HG02970 (cell line): Measurements from ENCODE around the gene LRRTM4.

Experiments
- ATAC-seq: cut with Tn5 transposase; IDR thresholded peaks from one replicate; pipeline ENCODE4 v1.9.1; 2021; ENCODE audit warnings: mild to moderate bottlenecking, moderate library complexity, moderate number of reproducible peaks; ENCODE audit not compliant: unreplicated experiment, low FRiP score

The LRRTM4 gene

DNA sequence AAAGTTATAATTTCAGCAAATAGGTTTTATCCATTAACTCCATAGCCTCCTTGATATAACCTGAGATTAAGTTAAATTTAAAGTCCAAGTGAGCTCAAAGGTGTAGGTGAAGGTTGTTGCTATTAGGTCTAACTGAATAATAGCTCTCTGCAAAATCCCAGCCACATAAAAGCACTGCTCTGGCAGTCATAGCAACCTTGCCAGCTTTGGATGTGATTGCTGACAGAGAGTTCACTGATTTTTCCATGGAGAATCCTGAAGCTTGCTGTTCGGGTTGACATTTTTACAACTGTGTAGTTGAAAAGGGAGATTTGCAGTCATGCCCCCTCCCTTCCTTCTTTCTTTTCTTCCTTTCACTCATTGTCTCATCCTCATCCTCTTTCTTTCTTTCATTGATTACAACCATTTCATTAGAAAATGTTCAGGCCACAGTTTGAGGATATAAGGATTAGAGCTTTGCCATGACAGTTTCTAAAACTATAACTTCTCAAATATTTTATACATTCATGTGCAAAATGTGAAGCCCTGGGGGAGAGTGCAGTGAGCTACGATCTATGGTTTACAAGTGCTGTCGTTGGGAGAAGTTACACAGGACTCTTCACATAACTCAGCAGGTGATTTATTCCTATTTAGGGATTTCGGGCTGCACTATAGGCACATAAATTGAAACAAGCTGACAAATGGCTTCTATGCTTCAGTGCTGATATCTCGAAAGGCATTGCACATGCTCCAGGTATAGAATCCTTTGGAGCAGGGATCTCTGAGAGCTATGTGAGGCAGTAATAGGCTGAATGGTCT lies 193.8 kb downstream of the LRRTM4 start:
- ATAC-seq = no peak

DNA sequence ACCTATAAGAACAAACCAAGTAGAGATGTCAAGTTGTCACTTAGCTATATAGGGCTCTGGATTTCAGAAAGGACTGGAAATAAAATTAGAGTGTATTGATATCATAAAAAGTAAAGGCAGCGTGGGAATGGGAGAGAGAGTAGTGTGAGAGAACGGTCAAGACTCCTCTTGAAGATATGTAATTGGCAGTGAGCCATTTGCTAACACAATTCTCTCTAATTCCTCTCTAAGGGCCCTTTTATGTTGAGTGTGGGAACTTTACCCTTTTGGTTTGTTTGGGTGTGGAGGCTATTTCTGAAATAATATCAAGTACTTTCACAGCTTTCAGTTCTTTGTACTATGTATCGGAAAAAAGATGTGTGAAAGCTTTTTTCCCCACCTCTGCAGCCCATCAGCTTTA lies 196.8 kb downstream of the LRRTM4 start:
- no peak for ATAC-seq

DNA sequence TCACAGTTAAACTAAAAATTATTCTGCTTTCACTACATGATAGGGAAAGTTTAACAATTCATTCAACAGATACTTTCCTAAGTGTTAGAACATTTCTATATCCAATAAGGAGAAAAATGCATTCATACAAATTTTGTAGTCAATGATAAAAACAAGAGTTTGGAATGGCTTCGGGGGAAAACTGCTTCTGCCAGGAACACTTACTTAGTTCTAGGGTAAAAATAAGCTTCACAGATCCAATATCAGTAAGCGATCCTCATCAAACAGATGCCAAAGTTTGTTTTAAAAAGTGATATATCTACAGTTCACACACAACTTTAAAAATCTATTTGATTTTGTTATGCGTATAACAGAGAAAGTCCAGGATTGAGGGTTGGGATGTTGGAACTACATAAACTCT lies 199.7 kb downstream of the LRRTM4 start:
- ATAC-seq = no peak

DNA sequence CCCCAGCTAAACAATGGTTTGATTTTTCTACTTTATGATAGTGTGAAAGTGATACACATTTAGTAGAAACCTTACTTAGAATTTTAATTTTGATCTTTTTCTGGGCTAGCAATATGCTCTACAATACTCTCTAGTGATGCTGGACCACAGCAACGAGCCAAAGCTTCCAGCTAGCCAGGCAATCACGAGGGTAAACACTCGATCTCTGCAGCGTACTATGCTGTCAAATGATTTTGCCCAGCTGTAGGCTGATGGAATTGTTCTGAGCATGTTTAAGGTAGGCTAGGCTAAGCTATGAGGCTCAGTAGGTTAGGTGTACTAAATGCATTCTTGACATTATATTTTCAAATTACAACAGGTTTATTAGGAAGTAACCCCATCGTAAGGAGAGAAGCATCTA lies 207.5 kb downstream of the LRRTM4 start:
- no peak for ATAC-seq

DNA sequence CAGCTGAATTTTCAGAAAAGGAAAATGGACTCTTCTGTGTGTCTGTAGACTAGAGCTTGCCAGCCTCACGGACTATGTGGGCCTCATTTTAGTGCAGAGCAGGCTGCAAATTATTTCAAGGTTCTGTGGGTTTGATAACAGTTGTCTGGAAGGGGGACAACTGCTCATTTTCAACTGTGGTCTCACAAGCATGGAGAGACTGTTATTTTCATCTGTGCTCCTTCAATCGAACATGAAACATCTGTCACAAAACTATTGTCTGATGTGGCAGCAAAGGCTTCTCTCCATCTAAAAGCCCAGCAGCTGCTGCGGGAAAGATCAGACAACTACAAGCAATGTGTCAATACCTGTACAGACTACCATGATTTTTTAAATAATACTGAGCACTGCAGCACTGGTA lies 211.8 kb downstream of the LRRTM4 start:
- no peak for ATAC-seq

DNA sequence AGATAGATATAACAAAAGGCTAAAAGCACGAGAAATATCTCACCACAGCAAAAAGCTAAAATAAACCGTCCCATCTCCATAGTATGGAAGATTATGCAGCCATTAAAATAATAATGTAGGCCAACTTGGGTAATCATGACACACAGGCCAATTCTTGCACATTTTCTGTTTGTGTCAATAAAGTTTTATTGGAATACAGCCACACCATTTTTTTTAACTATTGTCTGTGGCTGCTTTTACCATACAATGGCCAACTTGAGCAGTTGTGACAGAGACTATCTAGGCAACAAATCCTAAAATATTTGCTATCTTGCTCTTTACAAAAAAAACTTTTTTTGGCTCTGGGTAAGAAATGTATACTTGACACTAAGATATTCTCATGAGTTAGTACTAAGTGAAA lies 212.5 kb downstream of the LRRTM4 start:
- no peak for ATAC-seq

DNA sequence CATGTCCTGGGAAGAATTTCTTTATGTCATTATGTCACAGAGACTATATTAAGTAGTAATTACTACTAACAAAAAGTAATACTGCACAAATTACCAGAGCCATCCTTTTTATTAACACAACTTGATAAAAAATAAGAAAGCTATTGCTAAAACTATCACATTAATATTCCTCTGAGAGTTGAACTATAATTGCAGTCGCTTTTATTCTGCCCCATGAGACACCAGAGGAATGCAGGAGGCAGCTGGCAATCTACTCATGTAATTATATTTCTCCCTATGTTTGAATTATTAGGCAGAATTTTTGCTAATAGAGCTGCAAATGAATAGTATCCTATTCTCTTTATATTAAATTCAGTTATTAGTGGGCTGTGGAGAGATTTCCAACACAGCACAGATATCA lies 220.7 kb downstream of the LRRTM4 start:
- no peak for ATAC-seq

DNA sequence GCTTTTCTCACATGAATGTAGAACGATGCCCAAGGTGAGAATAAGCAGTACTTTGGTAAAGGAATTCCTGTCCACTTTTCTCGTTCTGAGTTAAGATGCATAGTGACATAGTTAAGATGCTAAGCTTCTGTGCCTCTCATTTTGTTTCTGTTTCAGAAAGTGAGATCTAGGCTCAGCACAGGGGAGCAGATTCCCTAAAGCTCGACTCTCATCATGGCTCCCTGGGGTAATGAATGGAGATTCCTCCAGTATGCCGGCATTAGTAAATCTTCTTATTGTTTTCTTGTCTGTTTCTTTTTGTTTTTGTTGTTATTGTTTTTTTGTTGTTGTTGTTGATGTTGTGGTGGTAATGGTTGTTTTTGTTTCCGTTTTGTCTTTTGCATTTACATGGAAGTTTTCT lies 225.4 kb downstream of the LRRTM4 start:
- no peak for ATAC-seq

DNA sequence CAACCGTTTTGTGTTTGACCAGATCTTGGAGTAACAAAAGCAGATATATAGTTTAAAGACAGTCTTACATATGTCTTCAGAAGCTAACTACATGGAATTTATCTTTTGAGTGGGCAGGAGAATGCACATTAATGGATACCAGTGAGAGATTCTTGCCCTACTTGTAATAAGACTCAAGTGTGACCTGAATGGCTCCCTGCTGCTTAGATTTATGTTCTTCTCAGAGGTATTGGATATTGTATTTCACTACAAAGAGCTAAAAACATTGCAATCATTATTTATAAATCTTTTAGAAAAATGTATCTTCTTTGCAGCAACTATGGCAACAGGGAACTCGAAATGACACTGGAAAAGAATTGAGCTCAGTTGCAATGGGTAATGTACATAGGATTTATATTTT lies 227.7 kb downstream of the LRRTM4 start:
- no peak for ATAC-seq

DNA sequence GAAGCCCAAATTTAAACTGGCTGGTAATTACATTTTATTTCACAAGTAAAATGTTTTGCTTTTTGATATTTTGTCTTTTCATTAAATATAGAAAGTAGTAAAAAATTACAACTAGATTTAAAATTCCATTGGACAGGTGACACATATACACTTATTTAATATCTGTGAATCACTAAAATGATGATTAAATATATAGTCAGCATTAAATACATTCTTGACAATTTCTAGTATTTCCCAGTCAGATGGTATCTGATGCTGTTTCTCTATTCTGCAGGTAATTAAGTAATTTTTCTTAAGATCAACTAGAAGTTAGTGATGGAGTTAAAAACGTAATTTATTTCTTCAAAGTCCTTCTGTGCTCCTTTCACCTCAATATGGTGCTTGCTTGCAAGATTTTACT lies 237.8 kb downstream of the LRRTM4 start:
- no peak for ATAC-seq

DNA sequence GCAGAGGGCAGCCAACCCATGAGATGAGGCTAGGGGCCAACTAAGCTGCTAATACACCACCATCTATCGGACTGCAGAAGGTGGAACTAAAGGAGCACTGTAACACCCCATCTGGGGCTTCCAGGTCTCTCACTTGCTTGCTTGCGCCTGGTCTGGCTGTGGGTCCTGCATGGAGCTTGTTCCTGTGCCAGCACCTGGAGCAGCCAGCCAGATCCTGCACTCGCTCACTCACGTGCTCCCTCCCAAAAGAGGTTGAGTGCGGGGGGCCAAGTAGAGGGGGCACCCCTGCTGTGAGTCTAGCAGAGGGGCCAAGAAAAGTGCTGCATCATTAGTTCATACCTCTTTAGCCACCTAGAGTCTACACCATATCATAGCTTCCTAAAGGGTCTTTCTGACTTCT lies 250.9 kb downstream of the LRRTM4 start:
- no peak for ATAC-seq

DNA sequence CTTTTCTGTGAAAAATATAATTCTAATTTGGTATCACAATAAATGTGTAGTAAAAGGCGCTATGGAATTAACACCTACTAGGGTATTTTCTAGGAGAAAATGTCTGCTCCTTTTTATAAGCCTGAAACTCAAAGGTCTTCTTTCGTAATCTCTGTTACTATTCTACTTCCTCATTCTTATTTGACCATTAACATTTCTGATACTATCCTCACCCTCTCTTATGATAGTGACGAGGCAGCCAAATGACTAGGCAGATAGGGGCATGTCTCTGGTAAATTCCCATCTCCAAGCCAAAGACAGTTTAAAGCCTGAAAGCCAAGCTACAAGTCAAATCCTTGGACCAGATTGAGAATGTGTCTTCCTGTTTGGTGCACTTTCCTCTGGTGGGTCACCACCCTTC lies 251.7 kb downstream of the LRRTM4 start:
- no peak for ATAC-seq

DNA sequence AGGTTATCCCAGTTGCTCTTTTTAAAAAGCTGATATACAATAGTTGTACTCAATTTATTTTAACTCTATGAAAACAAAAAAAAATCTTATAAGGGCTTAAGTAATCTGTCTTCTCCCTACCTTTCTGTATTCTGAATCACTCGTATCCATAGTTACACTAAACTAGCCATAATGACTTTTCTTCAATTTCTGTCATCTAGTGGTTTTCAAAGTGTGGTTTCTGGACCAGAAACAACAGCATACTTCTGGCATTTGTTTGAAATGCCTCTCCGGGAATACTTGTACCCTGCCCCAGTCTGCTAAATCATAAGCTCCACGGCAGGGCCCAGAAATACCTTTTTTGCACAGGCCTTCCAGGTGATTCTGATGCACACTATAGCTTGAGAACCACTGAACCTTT lies 253.6 kb downstream of the LRRTM4 start:
- no peak for ATAC-seq

DNA sequence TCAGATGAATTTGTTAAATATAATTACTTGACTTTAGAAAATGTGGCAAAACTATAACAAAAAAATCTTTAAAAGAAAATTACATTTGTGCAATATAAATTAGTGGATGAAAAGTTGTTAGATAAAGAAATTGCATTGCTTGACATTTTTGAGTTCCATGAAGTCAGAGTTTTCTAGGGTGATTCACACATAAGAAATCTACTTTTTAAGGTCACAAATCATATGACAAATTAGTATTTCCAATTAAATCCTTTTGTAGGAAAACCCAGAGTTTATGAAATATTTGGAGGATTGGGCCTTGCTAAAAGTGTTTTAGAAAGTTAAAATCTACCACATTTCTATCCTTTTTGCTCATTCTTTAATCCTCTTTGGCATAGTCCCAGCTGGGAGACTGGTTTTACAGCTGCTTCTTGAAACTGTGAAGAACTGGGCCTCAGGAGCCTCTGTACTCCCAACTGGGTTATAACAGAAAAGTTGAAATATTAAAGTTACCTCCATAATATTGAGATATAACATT lies 289.2 kb downstream of the LRRTM4 start:
- ATAC-seq = no peak

DNA sequence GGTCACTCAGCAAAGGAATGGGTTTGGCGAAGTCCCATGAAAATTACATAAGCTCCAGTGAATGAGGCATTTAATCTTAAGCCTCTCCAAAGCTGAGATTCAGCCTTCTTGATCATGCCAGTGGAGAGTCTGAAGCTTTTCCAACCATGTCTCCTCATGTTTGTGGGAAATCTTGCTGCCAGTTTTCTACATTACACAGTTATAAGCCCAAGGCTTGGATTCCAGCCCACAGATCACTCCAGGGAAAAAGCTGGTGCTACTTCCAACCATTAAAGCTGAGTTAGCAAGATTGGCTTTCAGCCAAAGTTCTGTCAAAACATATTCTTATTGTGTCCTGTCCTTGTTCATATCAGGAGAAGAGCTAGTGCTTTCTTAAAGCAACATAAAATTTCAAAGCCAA lies 293.8 kb downstream of the LRRTM4 start:
- ATAC-seq = no peak

DNA sequence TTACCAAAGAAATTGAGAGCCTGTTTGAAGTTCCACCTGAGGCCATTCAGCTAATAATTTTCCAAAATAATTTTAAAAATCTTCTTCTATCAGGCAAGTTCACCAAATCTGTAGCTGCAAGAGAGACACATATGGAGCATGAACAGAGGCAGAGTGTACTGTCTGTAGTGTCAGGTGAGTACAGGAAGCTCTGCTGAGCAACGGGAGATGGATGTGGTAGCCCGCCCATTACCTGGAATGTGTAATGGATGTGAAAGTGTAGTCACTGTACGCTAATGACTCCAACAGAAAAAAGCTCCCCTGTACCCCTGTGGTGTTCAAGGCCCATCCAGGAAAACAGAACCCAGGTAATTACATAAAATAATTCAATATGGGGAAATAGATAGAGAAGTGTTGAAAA lies 311.5 kb downstream of the LRRTM4 start:
- ATAC-seq = no peak

DNA sequence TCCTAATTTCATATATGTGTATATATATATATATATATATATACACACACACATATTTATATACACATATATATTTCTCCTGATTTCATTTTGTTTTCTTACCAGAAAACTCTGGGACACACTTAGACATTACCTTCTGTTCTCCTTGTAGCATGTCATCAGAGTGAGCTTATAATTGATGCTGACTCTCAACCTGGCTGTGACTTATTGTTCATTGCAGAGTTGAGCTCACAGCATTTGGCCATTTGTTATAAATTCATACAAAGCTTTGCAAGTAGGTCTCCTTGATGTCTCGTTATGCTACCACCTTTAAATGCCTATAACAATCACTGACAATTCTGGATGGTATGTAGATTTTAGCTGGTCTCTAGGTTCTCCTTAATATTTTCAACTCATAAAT lies 314.8 kb downstream of the LRRTM4 start:
- ATAC-seq = no peak

DNA sequence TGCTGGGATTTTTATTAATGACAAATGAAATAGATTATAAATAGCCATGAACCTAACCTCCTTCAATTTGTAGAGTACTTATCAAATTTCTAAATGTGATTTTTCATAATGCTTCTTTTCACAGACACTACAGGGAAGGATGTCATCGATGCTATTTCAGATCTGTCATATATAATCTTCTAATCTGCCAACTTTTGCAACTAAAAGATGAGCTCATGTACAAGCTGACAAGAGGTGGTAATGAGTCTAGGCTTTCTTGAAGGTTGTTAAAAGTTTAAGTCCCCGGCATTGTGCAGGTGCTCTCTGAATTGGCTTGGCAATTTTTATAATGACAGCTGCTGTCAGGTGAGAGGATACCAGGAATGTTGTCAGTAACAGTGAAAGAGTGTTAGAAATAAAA lies 320.4 kb downstream of the LRRTM4 start:
- no peak for ATAC-seq

DNA sequence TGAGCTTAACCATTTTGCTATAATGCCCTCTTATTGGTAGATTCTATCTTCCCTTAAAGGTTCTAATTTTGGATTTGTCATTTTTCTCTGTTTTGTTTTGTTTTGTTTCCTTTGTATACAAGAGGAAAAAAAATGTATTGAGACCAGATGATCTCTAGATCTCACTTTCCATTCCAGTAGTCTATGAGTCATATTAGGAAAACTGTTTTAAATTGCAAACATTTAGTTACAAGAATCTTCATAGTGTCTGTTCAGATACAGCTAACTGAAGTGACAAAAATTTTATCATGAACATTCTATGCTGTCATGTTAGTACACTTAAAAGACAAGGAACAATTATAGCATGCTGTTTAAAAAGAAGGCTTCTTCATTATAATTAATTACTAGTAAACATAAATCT lies 322.8 kb downstream of the LRRTM4 start:
- ATAC-seq = no peak

DNA sequence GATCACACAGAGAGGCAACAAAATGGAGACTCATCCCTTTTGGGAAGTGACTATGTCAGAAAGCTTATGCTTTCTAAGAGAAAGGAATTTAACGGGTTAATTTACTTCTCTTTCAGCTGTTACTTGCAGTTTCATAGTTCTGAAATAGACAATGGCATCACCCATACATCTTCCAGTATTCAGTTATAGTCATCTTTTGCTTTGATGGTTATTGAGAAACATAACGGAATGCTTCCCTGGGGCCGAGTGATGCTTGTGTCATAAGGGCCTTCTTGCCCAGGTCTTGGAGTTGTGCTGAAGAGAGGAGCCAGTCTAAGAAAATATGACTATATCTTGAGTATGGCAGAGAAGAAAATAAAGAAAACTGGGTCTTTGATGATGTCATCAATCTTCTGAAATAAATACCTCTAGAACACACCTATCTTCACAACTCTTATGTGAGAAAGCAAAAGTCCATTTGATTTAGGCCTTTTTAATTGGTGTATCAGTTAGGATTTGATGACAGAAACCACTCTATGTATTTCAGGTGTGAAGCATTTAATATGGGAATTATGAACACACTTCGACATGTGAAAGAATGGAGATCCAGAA lies 328.2 kb downstream of the LRRTM4 start:
- no peak for ATAC-seq

DNA sequence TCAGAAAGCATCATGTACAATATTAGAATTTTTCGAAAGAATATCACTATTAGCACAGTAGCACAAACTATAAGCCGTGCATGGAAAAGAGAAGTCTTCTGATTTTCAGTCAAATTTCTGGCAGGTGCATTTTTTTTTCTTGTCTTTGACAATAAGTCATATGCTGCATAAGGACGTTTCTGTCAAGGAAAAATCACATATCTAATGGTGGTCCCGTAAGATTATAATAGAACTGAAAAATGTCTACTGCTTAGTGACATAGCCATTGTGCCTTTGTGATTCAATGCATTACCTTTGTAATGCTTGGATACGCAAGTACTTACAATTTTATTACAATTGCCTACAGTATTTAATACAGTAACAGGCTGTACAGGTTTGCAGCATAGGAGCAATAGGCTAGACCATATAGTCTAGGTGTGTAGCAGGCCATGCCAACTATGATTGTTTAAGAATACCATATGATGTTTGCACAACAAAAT lies 329.3 kb downstream of the LRRTM4 start:
- no peak for ATAC-seq

DNA sequence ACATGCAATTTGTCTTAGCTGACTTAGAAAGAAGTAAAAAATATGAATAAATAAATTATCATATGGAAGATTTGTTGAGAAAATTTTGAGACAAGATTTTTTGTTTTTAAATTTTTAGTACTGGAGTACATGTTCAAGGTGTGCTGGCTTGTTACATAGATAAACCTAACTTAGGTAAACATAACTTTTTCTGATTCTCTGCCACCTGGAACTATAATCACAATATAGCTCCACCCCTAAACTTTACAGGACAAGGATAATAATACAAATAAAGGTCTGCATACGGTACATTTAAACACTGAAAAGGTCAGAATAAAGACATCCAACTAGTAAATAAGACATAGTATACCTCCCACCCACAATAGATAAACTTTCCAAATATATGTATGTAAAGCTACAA lies 330.5 kb downstream of the LRRTM4 start:
- no peak for ATAC-seq
